HG03558 (cell line): ENCODE measurements around the gene TTC6.

Experiments
- ATAC-seq: cut with Tn5 transposase; IDR thresholded peaks from one replicate; pipeline ENCODE4 v1.9.1; 2021; ENCODE audit warnings: moderate number of reproducible peaks; ENCODE audit not compliant: unreplicated experiment; ENCODE audit errors: extremely low read depth

Gene TTC6

DNA sequence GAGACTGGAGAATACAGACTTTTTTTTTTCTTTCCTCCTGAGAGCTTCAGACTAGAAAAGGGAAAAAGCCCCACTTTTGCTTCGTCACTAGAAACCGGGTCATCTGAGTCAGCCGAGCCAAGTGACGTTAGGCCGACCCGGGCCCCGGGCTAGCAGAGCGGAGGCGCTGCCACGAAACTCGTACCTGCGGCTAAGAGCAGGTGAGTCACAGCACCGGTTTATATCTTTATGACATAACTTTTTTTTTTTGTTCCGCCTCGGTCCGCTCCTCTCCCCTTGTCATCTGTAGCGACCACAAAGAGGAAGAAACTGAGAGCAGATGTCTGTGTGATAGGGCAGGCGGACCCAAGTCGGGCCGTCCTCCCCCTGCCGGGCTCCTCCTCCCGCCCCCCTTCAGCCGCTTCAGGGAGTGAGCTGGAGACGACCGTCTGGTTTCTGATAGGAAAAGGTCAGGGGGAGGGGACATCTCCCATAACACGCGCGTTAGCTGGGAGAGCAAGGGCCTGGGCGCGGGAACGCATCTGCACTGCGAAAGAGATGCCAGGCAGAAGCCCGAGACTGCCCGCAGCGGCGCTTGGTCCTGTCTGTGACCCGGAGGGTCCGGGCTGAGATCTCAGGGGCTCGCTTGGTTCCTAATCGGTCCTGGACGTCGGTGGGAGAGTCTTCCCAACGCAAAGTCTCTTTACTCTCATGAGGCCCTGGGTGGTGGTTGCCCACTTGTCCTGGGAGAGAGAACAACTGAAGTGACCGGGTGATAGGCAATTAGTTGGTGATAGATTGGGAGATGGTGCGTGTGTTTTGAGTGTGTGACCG lies 586 bp downstream of the TTC6 start:
- ATAC-seq, result no peak

- no peak for ATAC-seq
Observed at GRCh38 chr14:37596790-37597472, 1.5 kb downstream of the TTC6 start.

- no peak for ATAC-seq
Observed at GRCh38 chr14:37597538-37597913, 2.1 kb downstream of the TTC6 start.

GRCh38 chr14:37597914-37598746 lies 2.7 kb downstream of the TTC6 start:
- no peak for ATAC-seq

DNA sequence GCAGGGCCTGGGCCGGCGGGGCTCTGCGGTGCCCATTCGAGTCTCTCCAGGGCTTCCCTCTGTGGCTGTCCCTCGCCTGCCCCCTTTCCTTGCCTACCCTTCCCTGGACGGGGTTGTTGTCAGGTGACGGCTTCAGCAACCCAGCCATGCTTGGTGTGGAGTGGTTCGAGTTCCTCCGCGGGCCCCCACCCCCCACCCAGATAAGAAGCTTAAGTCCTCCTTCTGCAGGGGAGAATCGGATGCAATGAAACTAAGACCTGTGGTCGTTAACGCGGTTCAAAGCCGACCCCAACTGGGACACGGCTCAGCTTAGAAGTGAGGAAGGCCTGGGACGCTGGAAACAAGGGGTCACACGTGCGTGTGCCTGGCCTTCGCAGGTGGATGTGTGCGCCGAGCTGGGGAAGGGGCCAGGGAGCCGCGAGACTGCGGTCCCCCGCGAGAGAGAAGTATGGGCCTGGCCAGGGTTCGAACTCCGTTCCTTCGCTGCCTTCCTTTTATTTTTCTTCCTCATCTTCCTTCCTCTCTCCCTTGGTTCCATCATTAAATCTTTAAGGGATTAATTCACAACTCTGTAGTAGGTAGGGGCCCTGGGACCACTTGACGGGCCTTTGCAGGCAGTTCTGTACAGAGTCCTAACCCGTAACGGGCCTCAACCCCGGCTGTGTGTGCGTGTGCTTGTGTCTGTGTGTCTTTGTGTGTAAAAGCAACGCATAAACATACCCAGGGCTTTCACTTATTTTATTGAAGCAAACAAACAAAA lies 3.5 kb downstream of the TTC6 start:
- no peak for ATAC-seq

DNA sequence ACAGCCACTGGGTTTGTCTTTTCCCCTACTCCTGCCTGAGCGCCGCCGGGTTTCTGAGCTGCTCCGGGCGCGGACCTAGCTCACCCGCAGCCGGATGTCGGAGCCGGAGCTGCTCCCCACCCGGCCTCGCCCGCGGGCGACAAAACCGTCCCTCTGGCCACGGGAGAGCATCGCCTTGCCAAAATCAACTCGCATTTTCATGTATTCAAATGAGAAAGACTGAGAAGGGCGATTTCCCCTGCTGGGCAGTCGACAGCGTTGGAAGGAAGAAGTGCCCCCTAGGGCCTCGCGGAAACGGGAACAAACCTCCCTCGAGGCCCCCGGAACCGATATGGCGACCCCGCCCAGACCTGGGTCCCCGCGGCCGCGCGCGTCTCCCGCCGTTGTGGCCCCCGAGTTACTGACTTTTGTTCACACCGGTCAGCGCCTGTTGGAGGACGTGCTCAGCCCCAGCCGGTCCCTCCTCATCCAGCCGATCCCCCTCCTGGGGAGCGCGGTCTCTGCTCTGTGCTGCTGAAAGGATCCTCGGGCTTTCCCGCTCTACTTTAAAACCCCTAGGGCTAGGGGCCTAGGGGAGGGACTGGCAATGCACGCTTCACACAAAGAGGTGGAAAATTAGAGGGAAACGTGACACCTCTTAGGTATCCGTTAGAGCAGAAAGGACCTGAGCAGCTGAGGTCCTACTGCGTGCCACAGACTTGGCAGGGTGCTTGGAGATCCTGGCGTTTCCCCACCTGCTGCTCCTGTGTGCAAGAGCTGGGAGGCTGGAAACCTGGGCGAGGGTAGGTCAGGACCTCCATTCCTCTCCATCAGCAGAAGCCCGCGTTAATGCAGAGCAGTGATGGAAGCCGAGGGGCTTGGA lies 4.3 kb downstream of the TTC6 start:
- no peak for ATAC-seq

DNA sequence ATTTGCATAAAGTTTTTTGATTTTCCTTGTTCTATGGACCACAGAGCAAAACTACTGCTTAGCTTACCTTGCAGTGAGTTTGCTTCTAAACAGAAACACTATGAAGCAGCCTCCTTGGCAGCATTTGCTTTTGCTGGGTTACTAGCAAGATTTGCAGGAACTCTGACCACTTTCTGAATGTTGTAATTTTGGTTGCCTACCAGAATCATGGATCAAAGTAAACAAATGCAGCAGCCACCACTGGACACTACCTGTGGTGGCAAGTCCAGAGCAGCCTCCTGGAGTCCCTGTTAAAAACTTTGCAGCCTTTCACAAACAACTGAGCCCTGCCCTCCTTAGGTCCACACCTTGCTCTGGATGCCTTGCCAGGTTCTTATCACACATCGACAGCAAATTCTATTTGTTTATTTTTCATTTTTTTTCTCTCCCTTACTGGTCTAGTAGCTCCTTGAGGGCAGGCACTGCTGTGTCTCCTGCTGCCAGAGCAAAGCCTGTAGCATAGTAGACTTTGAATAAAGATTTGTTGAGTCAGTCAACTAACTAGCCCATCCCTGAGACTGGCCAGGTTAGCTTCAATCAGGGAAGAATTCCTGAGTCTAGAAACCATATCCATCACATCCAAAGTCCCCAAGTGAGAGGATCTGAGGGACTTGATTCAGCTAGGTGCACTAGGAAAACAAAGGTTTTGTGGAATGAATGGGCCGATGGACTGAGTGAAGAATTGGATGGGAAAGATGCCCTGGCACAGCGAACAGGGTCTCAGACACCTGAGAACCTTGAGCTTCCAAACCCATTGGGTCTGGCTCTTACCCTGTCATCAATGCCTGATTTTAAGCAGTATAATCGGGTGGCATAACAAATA lies 5.7 kb downstream of the TTC6 start:
- ATAC-seq, result no peak

GRCh38 chr14:37601865-37602264 lies 6.4 kb downstream of the TTC6 start:
- ATAC-seq, result no peak

- no peak for ATAC-seq
Observed at GRCh38 chr14:37602605-37603453, 7.4 kb downstream of the TTC6 start.

- no peak for ATAC-seq
Observed at GRCh38 chr14:37603688-37604251, 8.3 kb downstream of the TTC6 start.

DNA sequence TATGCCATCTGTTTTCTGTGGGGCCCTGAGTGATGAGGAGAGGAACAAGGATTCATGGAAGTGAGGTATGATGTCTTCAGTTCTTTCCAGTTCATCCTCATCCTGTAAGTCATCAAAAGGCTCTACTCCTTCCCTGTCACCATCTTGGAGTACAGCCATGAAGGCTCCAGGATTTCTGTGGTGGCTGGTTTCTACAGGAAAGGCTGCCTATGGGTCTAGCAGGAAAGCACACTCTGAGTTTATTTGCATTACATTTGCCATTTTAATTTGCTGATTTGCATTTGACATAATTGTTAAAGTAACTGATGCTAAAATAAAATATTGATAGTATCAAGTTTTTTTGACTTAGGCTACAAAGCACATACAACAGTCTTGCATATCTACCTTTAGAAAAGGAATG lies 11.2 kb downstream of the TTC6 start:
- no peak for ATAC-seq

DNA sequence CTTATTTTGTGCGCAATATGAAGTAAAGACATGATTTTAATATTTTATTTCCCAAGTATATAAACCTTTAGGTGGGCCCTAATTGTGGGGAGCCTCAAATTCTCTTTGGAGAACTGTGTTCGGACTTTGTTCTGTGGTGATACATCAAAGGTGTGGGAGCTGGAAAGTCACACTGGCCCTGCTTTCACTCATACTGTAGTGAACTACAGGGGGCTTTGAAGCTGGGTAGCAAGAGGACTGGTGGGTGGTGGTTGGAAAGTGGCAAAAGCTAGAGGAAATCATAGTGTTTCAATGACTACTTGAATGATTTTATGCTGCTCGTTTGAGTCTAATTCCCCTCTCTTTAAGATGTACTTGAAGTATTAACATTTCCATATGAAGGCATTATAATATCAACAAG lies 13.2 kb downstream of the TTC6 start:
- ATAC-seq, result no peak

DNA sequence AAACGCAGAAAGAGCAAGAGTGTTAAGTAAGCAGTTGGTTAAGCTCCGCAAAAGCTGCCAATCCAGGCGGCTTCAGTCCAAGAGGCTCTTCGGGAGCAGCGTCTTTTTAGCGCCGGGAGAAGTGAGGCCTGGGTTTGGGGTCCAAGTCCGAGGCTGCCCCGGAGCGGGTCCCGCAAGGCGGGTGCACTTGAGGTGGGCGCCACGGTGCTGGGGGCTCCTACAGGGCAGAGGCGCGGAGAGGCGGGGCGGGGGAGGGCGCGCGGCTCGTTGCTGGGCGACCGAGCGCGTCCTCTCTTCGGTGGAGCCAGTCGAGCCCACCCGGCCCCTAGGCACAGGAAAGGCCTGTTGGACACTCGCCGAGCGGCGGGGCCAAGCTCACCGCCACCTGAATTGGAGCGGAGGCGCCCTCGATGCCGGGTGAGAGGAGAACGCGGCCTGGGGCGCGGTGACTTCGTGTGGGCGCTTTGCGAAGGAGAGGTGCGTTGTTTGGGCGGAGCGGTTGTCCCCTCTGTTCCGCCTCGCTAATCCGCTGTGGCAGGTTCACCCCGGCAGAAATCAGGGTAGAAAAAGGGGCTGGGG lies 15.6 kb downstream of the TTC6 start:
- ATAC-seq, result no peak

DNA sequence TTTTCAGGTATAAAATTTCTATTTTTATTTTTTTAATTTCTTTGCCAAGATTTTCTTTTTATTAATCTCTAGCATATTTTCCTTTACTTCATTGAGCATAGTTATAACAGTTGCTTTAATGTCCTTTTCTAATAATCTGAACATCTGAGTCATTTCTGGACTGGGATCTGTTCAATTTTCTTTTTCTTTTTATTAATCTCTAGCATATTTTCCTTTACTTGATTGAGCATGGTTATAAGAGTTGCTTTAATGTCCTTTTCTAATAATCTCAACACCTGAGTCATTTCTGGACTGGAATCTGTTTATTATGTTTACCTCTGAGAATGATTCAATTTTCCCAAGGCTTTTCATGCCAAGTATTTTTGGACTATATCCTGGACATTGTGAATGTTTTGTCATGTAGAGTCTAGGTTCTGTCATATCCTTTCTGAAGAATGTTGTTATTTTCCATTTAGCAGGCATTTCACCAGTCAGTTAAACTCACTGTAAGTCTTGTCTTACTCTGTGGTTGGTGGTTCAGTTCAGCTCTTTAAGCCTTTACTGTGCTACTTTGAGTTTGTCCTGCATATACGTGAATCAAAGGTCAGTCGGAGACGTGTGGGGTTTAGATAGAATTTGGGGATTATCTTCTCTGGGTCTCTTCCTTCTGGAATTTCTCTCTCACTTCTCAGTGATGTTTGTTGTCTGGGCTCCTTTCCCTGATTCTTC lies 20.3 kb downstream of the TTC6 start:
- ATAC-seq, result no peak

GRCh38 chr14:37616853-37617252 lies 21.4 kb downstream of the TTC6 start:
- ATAC-seq, result no peak

DNA sequence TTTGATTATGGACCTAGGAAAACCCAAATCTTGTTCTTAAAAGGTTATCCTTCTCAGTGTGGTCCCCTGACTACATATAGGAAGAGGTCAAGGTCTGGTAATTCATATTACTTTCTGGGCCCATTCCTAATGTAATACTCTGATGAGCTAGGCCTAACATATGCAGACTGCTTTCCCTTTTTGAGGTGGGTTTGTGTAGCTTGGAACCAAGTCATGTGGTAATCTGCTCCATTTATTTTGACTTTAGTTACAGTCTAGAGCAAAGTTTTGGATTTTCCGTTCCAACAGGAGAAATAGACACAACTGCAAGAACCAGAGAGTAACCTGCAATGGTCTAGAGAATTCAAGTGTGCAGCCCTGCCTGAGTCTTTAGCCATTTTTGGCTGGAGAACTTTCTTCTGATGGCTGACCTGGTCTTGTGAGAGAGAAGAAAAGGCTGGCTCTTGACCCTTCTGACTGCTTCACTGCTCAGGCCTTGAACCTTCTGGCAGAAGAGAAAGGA lies 22.5 kb downstream of the TTC6 start:
- ATAC-seq, result no peak
